Epithelial cell of proximal tubule (primary cell): ENCODE results near the gene ADAT3. TPM values are rescaled to one million over a fixed set of nuclear protein-coding genes. Genes with fewer than 3 reads are reported as not detected.

Experiments used
- DNase-seq: peaks from one replicate; pipeline ENCODE4 v3.0.0-alpha.2; 2011; ENCODE audit warnings: low read depth
- H3K4me3 ChIP-seq: 2 replicates; pipeline ENCODE4 v1.5.1; 2011; ENCODE audit warnings: low read depth, mild to moderate bottlenecking, low read length
- CTCF ChIP-seq: conservative IDR thresholded peaks from 2 replicates; pipeline ENCODE4 v1.5.1; 2012; ENCODE audit warnings: low read depth, mild to moderate bottlenecking, low read length
- total RNA-seq: library from RNA; depleted of rRNA; stranded (reverse); fragments of >200 nt; gene quantifications from 2 replicates; pipeline ENCODE4 v1.2.3, GENCODE V29; 2015

Gene ADAT3
- total RNA-seq, 1 donor from 2014 or later, result 10.3 TPM

GRCh38 chr19:1944088-1944915 lies 39.1 kb downstream of the ADAT3 start:
- DNase-seq, result no peak
- no peak for TF ChIP-seq CTCF
- no peak overlapping the region for H3K4me3 ChIP-seq

GRCh38 chr19:1944916-1945561 lies 39.8 kb downstream of the ADAT3 start:
- no peak for DNase-seq
- TF ChIP-seq CTCF, result no peak
- no peak overlapping the region for H3K4me3 ChIP-seq

- DNase-seq, result no peak
- no peak overlapping the region for H3K4me3 ChIP-seq
- peak; percentile 71 for TF ChIP-seq CTCF
Measured at GRCh38 chr19:1945899-1946298, 40.7 kb downstream of the ADAT3 start.

GRCh38 chr19:1947651-1948209 lies 42.5 kb downstream of the ADAT3 start:
- H3K4me3 ChIP-seq, result no peak overlapping the region
- TF ChIP-seq CTCF, result no peak
- no peak for DNase-seq

GRCh38 chr19:1949304-1950101 lies 44.3 kb downstream of the ADAT3 start:
- no peak for DNase-seq
- TF ChIP-seq CTCF, result no peak
- H3K4me3 ChIP-seq, result no peak overlapping the region

- DNase-seq, result no peak
- H3K4me3 ChIP-seq, result no peak overlapping the region
- no peak for TF ChIP-seq CTCF
Measured at GRCh38 chr19:1950640-1951039, 45.4 kb downstream of the ADAT3 start.
